SK-N-SH treated with all-trans-retinoic acid at 6 μM for 48 hours (cell line): ENCODE data around the gene GPM6B.

Experiments
- ATAC-seq: fragments of 200-7000 bp; cut with Tn5 transposase; 3 replicates; pipeline ENCODE4 v1.9.1; 2020; ENCODE audit warnings: mild to moderate bottlenecking, moderate library complexity
- ARNTL ChIP-seq: fragments of 450-650 bp; formaldehyde crosslinking; IDR thresholded peaks from 2 replicates; pipeline ENCODE4 v1.5.0; 2020; ENCODE audit warnings: low read depth, mild to moderate bottlenecking, moderate library complexity, borderline replicate concordance
- BACH2 ChIP-seq: fragments of 250-450 bp; sonication (Bioruptor Pico); IDR thresholded peaks from 2 replicates; pipeline ENCODE4 v1.9.0; 2021; ENCODE audit warnings: mild to moderate bottlenecking, borderline replicate concordance
- CREB5 ChIP-seq: fragments of 250-450 bp; sonication (Bioruptor Pico); IDR thresholded peaks from 2 replicates; pipeline ENCODE4 v1.5.1; 2020; ENCODE audit warnings: low read depth, mild to moderate bottlenecking, moderate library complexity
- CSDC2 ChIP-seq: fragments of 250-450 bp; sonication (Bioruptor Pico); IDR thresholded peaks from 2 replicates; pipeline ENCODE4 v1.5.0; 2020; ENCODE audit warnings: mild to moderate bottlenecking, moderate library complexity
- CSRNP3 ChIP-seq: fragments of 250-450 bp; sonication (Bioruptor Pico); IDR thresholded peaks from 2 replicates; pipeline ENCODE4 v1.5.1; 2021; ENCODE audit warnings: mild to moderate bottlenecking, moderate library complexity
- ESRRG ChIP-seq: fragments of 250-450 bp; sonication (Bioruptor Pico); IDR thresholded peaks from 2 replicates; pipeline ENCODE4 v1.6.1; 2021; ENCODE audit warnings: mild to moderate bottlenecking
- GLIS3 ChIP-seq: fragments of 250-450 bp; sonication (Bioruptor Pico); IDR thresholded peaks from 2 replicates; pipeline ENCODE4 v1.5.0; 2020; ENCODE audit warnings: mild to moderate bottlenecking, moderate library complexity
- ISL1 ChIP-seq: fragments of 250-450 bp; sonication (Bioruptor Pico); IDR thresholded peaks from 2 replicates; pipeline ENCODE4 v2.1.2; 2022; ENCODE audit warnings: mild to moderate bottlenecking, moderate library complexity
- OSR1 ChIP-seq: fragments of 250-450 bp; sonication (Bioruptor Pico); IDR thresholded peaks from 2 replicates; pipeline ENCODE4 v1.8.0; 2022; ENCODE audit warnings: moderate library complexity, mild to moderate bottlenecking, inconsistent platforms
- POU6F1 ChIP-seq: fragments of 250-450 bp; sonication (Bioruptor Pico); IDR thresholded peaks from 2 replicates; pipeline ENCODE4 v1.8.0; 2021; ENCODE audit warnings: low read depth, mild to moderate bottlenecking, moderate library complexity, borderline replicate concordance
- PPARA ChIP-seq: fragments of 250-450 bp; sonication (Bioruptor Pico); IDR thresholded peaks from 2 replicates; pipeline ENCODE4 v1.5.0; 2020; ENCODE audit warnings: mild to moderate bottlenecking, borderline replicate concordance
- RARB ChIP-seq: fragments of 250-450 bp; sonication (Bioruptor Pico); IDR thresholded peaks from 2 replicates; pipeline ENCODE4 v1.8.0; 2021; ENCODE audit warnings: mild to moderate bottlenecking, moderate library complexity
- SNAI2 ChIP-seq: fragments of 250-450 bp; sonication (Bioruptor Pico); IDR thresholded peaks from 2 replicates; pipeline ENCODE4 v1.5.0; 2020; ENCODE audit warnings: mild to moderate bottlenecking, moderate library complexity
- TCF4 ChIP-seq: fragments of 250-450 bp; sonication (Bioruptor Pico); IDR thresholded peaks from 2 replicates; pipeline ENCODE4 v1.8.0; 2021; ENCODE audit warnings: mild to moderate bottlenecking, moderate library complexity, borderline replicate concordance
- TOX ChIP-seq: fragments of 250-450 bp; sonication (Bioruptor Pico); IDR thresholded peaks from 2 replicates; pipeline ENCODE4 v1.8.0; 2021; ENCODE audit warnings: mild to moderate bottlenecking, moderate library complexity, borderline replicate concordance
- TSHZ2 ChIP-seq: fragments of 250-450 bp; sonication (Bioruptor Pico); IDR thresholded peaks from 2 replicates; pipeline ENCODE4 v1.5.0; 2020; ENCODE audit warnings: mild to moderate bottlenecking, moderate library complexity
- ZC3H10 ChIP-seq: fragments of 250-450 bp; sonication (Bioruptor Pico); IDR thresholded peaks from 2 replicates; pipeline ENCODE4 v1.5.1; 2021; ENCODE audit warnings: mild to moderate bottlenecking, moderate library complexity
- ZFP3 ChIP-seq: fragments of 250-450 bp; sonication (Bioruptor Pico); IDR thresholded peaks from 2 replicates; pipeline ENCODE4 v1.5.0; 2020; ENCODE audit warnings: mild to moderate bottlenecking, moderate library complexity
- ZFP30 ChIP-seq: fragments of 450-650 bp; formaldehyde crosslinking; IDR thresholded peaks from 2 replicates; pipeline ENCODE4 v1.5.0; 2022; ENCODE audit warnings: mild to moderate bottlenecking, moderate library complexity
- ZNF565 ChIP-seq: fragments of 450-650 bp; formaldehyde crosslinking; conservative IDR thresholded peaks from 2 replicates; pipeline ENCODE4 v1.5.0; 2020; ENCODE audit warnings: low read depth, mild to moderate bottlenecking, moderate library complexity
- ZNF70 ChIP-seq: fragments of 450-650 bp; formaldehyde crosslinking; IDR thresholded peaks from 2 replicates; pipeline ENCODE4 v1.5.0; 2020; ENCODE audit warnings: mild to moderate bottlenecking, moderate library complexity
- ZNF8 ChIP-seq: fragments of 450-650 bp; formaldehyde crosslinking; IDR thresholded peaks from 2 replicates; pipeline ENCODE4 v1.5.0; 2020; ENCODE audit warnings: mild to moderate bottlenecking, moderate library complexity

The GPM6B gene

DNA sequence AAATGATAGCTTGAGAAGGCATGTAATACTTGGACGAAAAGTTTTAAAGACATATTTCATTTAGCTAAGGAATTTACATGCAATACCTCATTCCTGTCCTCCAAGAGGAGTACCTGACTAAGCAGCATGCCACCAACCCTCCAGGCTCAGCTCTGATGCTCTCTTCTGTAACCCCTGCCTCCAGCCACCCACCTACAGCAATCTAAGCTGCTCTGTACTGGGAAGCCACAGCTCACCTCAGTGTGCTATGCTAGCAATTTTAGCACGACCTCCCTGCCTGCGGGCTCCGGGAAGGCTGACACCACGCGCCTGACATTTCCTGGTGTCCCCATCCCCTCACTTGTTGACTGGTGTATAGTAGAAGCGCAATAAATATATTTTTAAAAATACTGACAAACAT is 23.2 kb upstream of the GPM6B start:
- ATAC-seq, result no peak
- no peak for TF ChIP-seq CREB5
- no peak for TF ChIP-seq CSRNP3 (CRISPR knock-in tag)
- TF ChIP-seq ZNF70 (CRISPR knock-in tag), result no peak
- no peak for TF ChIP-seq BACH2 (CRISPR knock-in tag)
- TF ChIP-seq, all 23 proteins: peak for 0

DNA sequence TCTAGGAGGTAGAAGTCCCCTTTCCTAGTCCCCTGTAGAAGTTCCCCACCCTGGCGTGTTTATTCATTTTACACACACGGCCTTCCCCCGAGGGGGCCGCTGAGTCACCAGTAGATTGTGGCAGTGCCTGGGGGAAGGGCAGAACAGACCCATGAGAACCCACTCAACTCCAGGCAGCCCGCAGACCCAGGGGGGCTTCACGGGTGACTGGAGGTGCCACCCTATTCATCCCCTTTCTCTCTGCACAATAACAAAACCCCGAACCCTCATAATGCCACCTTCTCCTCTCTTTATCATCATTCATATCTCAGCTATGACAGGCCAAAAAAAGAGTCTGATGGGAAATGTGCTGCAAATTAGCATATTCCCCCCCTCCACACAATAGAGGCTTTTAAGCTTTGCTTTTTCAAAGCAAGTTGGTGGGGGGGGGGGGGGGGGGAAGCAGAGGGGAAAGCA is 20.4 kb upstream of the GPM6B start:
- no peak for ATAC-seq
- no peak for TF ChIP-seq RARB
- TF ChIP-seq POU6F1, result no peak
- TF ChIP-seq SNAI2 (CRISPR knock-in tag), result no peak
- TF ChIP-seq ZNF565 (CRISPR knock-in tag), result no peak

DNA sequence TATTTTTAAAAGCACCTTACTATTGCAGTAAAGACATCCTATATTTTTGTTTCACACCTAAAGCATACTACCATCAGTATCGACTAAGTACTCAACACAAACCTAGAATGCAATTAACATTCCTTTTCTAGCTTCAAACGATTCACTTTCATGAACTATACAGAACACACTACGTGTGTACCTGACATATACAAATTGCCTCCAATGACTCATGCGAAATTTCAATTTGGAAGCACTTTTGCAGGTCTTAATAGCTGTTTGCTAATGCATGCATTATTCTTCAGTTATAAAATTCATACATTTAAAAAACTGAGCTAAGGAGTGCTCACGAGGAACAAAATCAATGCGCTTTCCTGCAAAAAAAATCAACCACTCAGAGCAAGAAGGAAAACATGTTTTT is 19.7 kb upstream of the GPM6B start:
- TF ChIP-seq CSRNP3 (CRISPR knock-in tag), result no peak
- TF ChIP-seq GLIS3 (CRISPR knock-in tag), result no peak
- TF ChIP-seq OSR1 (CRISPR knock-in tag), result no peak
- no peak for TF ChIP-seq CREB5
- no peak for TF ChIP-seq ZFP30 (CRISPR knock-in tag)
- no peak for TF ChIP-seq TCF4 (CRISPR knock-in tag)
- TF ChIP-seq CSDC2 (CRISPR knock-in tag), result no peak
- TF ChIP-seq ESRRG (CRISPR knock-in tag), result no peak
- TF ChIP-seq BACH2 (CRISPR knock-in tag), result no peak
- TF ChIP-seq ZFP3 (CRISPR knock-in tag), result no peak
- TF ChIP-seq SNAI2 (CRISPR knock-in tag), result no peak
- no peak for TF ChIP-seq ZNF8 (CRISPR knock-in tag)
- TF ChIP-seq ZNF70 (CRISPR knock-in tag), result no peak
- TF ChIP-seq TSHZ2 (CRISPR knock-in tag), result no peak
- TF ChIP-seq ZNF565 (CRISPR knock-in tag), result no peak
- TF ChIP-seq TOX (CRISPR knock-in tag), result no peak
- TF ChIP-seq RARB, result no peak
- no peak for ATAC-seq

DNA sequence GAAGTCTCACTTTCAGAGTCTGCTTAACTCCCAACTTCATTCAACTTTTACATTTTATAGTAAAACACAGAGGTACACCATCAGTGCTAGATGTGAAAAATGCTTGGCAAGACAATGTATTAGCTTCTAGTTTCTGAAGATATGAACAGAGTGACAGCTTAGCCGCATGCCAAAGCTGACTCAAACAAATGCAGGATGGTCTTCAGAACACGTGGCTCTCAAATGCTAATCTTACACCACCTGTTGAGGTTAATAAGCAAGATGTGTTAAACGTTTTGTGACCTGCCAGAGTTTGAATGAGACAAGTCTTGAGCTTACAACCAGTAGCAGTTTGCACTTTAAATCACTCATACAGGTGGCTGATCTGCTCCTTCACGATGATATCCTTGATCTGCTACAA is 18.9 kb upstream of the GPM6B start:
- no peak for ATAC-seq
- no peak for TF ChIP-seq ZC3H10 (CRISPR knock-in tag)
- no peak for TF ChIP-seq POU6F1
- TF ChIP-seq ARNTL, result no peak
- no peak for TF ChIP-seq ESRRG (CRISPR knock-in tag)
- no peak for TF ChIP-seq ZNF565 (CRISPR knock-in tag)
- no peak for TF ChIP-seq ZFP30 (CRISPR knock-in tag)
- no peak for TF ChIP-seq BACH2 (CRISPR knock-in tag)
- TF ChIP-seq SNAI2 (CRISPR knock-in tag), result no peak
- no peak for TF ChIP-seq TOX (CRISPR knock-in tag)
- TF ChIP-seq PPARA (CRISPR knock-in tag), result no peak
- TF ChIP-seq ZFP3 (CRISPR knock-in tag), result no peak
- no peak for TF ChIP-seq CSRNP3 (CRISPR knock-in tag)
- no peak for TF ChIP-seq ISL1 (CRISPR knock-in tag)
